Astrocyte of the spinal cord (primary cell): ENCODE measurements around the gene NVL.

Experiments used
- DNase-seq: peaks from one replicate; pipeline ENCODE4 v3.0.0; 2011; ENCODE audit warnings: low read depth, low spot score
- H3K4me3 ChIP-seq: 2 replicates; pipeline ENCODE4 v1.5.1; 2011; ENCODE audit warnings: low read depth, mild to moderate bottlenecking, low read length, moderate library complexity
- in situ Hi-C: cut with HindIII; loops from 2 replicates; pipeline ENCODE4 v1.10.0; 2017; ENCODE audit warnings: low sequenced_read_pairs
- TF ChIP-seq, protein P1 (sequence below): IDR thresholded peaks from 2 replicates; pipeline ENCODE4 v1.5.1; 2012; ENCODE audit warnings: low read depth, mild to moderate bottlenecking, low read length, inconsistent platforms

The NVL gene

DNA sequence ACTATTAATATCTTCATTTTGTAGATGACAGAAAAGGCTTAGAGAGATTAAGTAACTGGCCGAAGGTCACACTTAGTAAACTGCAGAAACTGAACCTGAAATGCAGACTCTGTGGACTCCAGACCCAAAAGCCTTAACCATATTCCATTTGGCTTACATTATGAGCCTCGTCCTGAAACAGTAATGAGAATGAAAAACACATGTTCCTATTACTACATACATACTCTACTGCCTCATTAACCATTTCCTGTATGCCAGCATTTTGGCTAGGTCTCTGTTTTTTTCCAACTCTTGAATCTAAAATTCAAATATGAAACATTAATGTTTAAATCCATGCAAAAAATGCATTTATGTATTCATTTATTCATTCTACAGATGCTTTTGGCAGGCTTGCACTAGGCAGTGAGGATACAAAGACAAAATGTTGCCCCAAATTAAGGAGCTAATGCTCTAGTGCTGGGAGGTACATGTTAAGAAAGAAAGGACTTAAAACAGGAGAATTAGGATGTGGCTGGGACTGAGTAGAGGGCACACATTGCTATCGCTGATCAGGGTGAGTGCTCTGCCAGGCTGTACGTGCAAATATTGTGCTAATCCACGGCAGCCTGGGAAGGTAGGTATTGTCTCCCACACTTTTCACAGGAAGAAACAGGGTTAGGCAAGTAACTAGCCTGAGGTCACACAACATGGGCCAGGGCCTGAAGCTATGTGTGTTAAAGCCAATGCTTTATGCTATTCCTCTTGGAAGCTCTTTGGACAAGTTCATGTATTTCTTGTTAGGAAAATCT, 133.0 kb downstream of the NVL start:
- no peak for DNase-seq
- H3K4me3 ChIP-seq = no peak overlapping the region
- TF ChIP-seq, protein P1, sequence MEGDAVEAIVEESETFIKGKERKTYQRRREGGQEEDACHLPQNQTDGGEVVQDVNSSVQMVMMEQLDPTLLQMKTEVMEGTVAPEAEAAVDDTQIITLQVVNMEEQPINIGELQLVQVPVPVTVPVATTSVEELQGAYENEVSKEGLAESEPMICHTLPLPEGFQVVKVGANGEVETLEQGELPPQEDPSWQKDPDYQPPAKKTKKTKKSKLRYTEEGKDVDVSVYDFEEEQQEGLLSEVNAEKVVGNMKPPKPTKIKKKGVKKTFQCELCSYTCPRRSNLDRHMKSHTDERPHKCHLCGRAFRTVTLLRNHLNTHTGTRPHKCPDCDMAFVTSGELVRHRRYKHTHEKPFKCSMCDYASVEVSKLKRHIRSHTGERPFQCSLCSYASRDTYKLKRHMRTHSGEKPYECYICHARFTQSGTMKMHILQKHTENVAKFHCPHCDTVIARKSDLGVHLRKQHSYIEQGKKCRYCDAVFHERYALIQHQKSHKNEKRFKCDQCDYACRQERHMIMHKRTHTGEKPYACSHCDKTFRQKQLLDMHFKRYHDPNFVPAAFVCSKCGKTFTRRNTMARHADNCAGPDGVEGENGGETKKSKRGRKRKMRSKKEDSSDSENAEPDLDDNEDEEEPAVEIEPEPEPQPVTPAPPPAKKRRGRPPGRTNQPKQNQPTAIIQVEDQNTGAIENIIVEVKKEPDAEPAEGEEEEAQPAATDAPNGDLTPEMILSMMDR = no peak
- in situ Hi-C loops = no loop called here

DNA sequence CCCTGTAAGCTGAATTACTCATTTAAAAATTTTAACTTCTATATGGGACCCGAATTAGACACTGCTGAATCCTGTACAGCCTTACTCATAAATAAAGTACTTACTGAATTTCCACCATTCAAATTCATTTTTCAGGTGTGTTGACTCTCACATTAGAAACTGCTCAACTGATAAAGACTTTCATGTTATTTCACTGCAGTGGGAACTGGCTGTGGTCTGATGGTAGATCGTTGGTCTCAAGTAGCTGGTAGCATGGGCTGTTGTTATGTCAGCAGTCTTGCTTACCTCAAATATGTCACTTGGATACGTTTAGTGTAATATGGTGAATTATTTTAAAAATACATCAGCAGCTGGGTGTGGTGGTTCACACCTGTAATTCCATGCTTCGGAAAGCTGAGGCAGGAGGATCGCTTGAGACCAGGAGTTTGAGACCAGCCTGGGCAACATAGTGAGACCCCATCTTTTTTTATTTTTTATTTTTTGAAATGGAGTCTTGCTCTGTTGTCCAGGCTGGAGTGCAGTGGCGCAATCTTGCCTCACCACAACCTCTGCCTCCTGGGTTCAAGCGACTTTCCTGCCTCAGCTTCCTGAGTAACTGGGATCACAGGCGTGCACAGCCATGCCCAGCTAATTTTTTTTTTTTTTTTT, 136.5 kb downstream of the NVL start:
- no peak overlapping the region for H3K4me3 ChIP-seq
- in situ Hi-C loops = no loop called here
- DNase-seq = no peak
- TF ChIP-seq, protein P1 = no peak

DNA sequence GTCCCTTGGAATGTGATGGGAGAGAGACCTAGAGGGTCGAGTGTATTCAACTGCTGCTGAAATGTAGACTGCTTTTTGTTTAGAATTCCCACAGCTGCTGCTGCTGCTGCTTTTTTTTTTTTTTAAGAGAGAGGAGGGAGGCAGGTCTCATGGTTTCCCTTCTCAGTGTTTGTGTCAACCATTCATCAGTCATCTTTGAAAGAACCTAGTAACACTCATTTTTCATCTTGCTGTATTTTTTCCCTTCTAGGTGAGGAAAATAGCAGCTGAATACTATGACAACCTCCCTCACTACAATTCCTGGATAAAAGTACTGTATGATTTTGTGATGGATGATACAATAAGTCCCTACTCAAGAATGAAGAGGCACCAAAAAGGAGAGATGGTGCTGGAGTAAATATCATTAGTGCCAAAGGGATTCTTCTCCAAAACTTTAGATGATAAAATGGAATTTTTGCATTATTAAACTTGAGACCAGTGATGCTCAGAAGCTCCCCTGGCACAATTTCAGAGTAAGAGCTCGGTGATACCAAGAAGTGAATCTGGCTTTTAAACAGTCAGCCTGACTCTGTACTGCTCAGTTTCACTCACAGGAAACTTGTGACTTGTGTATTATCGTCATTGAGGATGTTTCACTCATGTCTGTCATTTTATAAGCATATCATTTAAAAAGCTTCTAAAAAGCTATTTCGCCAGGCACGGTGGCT, 137.7 kb downstream of the NVL start:
- no peak overlapping the region for H3K4me3 ChIP-seq
- TF ChIP-seq, protein P1 = no peak
- in situ Hi-C loops = no loop called here
- no peak for DNase-seq

DNA sequence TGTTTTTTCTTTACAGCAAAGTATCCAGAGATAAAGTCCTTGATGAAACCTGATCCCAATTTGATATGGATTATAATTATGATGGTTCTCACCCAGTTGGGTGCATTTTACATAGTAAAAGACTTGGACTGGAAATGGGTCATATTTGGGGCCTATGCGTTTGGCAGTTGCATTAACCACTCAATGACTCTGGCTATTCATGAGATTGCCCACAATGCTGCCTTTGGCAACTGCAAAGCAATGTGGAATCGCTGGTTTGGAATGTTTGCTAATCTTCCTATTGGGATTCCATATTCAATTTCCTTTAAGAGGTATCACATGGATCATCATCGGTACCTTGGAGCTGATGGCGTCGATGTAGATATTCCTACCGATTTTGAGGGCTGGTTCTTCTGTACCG, 140.4 kb downstream of the NVL start:
- peak; percentile 52 for DNase-seq
- in situ Hi-C loops = no loop called here
- no peak overlapping the region for H3K4me3 ChIP-seq
- TF ChIP-seq, protein P1 = no peak

DNA sequence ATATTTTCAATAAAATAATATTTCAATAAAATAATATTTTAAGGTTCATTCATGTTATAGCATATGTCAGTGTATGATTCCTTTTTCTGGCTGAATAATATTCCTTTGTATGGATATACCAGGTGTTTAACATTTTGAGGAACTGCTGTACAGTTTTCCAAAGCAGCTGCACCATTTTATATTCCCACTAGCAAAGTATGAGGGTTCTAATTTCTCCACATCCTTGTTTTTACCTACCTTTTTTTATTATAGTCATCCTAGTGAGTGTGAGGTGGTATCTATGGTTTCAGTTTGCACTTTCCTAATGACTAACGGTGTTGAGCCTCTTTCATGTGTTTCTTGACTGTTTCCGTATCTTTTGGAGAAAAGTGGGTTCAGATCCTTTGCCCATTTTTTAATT, 141.7 kb downstream of the NVL start:
- in situ Hi-C loops = no loop called here
- no peak for DNase-seq
- H3K4me3 ChIP-seq = no peak overlapping the region
- TF ChIP-seq, protein P1 = no peak

DNA sequence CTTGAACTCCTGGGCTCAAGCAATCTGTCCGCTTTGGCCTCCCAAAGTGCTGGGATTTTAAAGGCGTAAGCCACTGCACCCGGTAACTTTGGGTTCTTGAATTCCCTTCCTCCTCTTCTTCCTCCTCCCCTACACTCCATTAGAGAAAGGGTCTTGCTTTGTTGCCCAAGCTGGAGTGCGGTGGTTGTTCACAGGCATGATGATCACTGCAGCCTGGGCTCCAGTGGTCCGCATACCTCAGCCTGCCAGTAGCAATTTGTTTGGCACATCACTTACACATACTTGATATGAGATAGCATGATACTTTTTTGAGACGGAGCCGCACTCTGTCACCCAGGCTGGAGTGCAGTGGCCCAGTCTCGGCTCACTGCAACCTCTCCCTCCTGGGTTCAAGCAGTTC, 144.8 kb downstream of the NVL start:
- TF ChIP-seq, protein P1 = no peak
- in situ Hi-C loops = no loop called here
- H3K4me3 ChIP-seq = no peak overlapping the region
- DNase-seq = no peak
